ENCODE measurements around the gene SORCS3. TPM values are rescaled to one million over a fixed set of nuclear protein-coding genes. Genes with fewer than 3 reads are reported as not detected.

The SORCS3 gene
- total RNA-seq, 1 experiment from 2014 or later, result not detected

- no peaks in the 10 kb centered on the region; a peak in 2 of 4 replicates for H3K9me3 ChIP-seq (ENCODE audit: control insufficient read depth in 1 of 2, insufficient read depth in 1 of 2, low read depth in 1 of 2, low read length in 2 of 2)
- H3K9me2 ChIP-seq (ENCODE audit: insufficient read depth), result no peaks in the 10 kb centered on the region
- H3K4me3 ChIP-seq (replicated peaks in 1 of 2; ENCODE audit: low read depth in 1 of 2, low read length in 2 of 2), result no peak overlapping the region
- H3K4me1 ChIP-seq (ENCODE audit: control insufficient read depth in 1 of 2, insufficient read depth in 2 of 2, low read length in 2 of 2), result no peaks in the 10 kb centered on the region
- no peak overlapping the region for H2AFZ ChIP-seq (ENCODE audit: low read depth, low read length, poor library complexity, severe bottlenecking)
- H3K4me2 ChIP-seq (ENCODE audit: low read length), result no peak overlapping the region
- TF ChIP-seq EZH2phosphoT487 (IDR thresholded peaks at IDR 0.05; ENCODE audit: borderline replicate concordance) (no peak), ZBTB33 (IDR thresholded peaks at IDR 0.05; ENCODE audit: extremely low read depth, insufficient replicate concordance, low read length) (no peak), EGR1 (IDR thresholded peaks at IDR 0.05; ENCODE audit: low read depth) (no peak), ZNF274 (IDR thresholded peaks at IDR 0.05; ENCODE audit: low read depth, low read length) (no peak), SP1 (IDR thresholded peaks at IDR 0.05; ENCODE audit: low read depth) (no peak), SIN3A (IDR thresholded peaks at IDR 0.05; ENCODE audit: low read depth) (no peak), JUND (IDR thresholded peaks at IDR 0.05) (no peak), REST (IDR thresholded peaks at IDR 0.05; ENCODE audit: low read depth) (no peak), POLR2A (IDR thresholded peaks at IDR 0.05; ENCODE audit: borderline replicate concordance, extremely low read depth, insufficient read depth, insufficient read length) (no peak), POLR2AphosphoS5 (IDR thresholded peaks at IDR 0.05; ENCODE audit: low read depth, low read length) (no peak), CEBPB (IDR thresholded peaks at IDR 0.05; ENCODE audit: low read depth) (no peak), CTCF (IDR thresholded peaks at IDR 0.05 in 2 of 3, conservative IDR thresholded peaks at IDR 0.05 in 1 of 3; ENCODE audit: borderline replicate concordance in 1 of 3, insufficient read depth in 1 of 3, low read depth in 2 of 3, low read length in 2 of 3) (no peak), YY1 (IDR thresholded peaks at IDR 0.05; ENCODE audit: extremely low read depth, insufficient replicate concordance, low read depth, low read length) (no peak), EZH2 (IDR thresholded peaks at IDR 0.05) (no peak), CBX3 (IDR thresholded peaks at IDR 0.05; ENCODE audit: low read depth) (no peak), SRF (IDR thresholded peaks at IDR 0.05; ENCODE audit: low read depth) (no peak)
- no peak overlapping the region for H3K27ac ChIP-seq (ENCODE audit: low read depth, low read length)
- DNase-seq (ENCODE audit: low read depth, low spot score) (no peak), ATAC-seq (no peak)
- H3K27me3 ChIP-seq (ENCODE audit: insufficient read depth, low read length), result no peaks in the 10 kb centered on the region
- BruUV-seq (replicated peaks), result no TSS peak
- no peaks in the 10 kb centered on the region for H3K36me3 ChIP-seq (ENCODE audit: control insufficient read depth in 1 of 2, insufficient read depth in 2 of 2, low read length in 2 of 2)
- no peak overlapping the region for H3K9ac ChIP-seq (ENCODE audit: low read length)
- intact Hi-C loops (cut with micrococcal nuclease), result no loop called here
- ChIA-PET POLR2A (no interaction called here), CTCF (no interaction called here), RAD21 (ENCODE audit: low non-redundant PET in 1 of 2, low total read pairs in 2 of 2, uncharacterized antibody in 2 of 2, unreplicated experiment in 2 of 2) (no interaction called here)
- no peaks in the 10 kb centered on the region for H3K79me2 ChIP-seq (ENCODE audit: insufficient read depth, low read length)
- H4K20me1 ChIP-seq (ENCODE audit: insufficient read depth), result no peaks in the 10 kb centered on the region
Measured at GRCh38 chr10:105161149-105161548, 520.1 kb downstream of the SORCS3 start.
